ENCODE measurements around the gene RAPGEF3.

Gene RAPGEF3, protein sequence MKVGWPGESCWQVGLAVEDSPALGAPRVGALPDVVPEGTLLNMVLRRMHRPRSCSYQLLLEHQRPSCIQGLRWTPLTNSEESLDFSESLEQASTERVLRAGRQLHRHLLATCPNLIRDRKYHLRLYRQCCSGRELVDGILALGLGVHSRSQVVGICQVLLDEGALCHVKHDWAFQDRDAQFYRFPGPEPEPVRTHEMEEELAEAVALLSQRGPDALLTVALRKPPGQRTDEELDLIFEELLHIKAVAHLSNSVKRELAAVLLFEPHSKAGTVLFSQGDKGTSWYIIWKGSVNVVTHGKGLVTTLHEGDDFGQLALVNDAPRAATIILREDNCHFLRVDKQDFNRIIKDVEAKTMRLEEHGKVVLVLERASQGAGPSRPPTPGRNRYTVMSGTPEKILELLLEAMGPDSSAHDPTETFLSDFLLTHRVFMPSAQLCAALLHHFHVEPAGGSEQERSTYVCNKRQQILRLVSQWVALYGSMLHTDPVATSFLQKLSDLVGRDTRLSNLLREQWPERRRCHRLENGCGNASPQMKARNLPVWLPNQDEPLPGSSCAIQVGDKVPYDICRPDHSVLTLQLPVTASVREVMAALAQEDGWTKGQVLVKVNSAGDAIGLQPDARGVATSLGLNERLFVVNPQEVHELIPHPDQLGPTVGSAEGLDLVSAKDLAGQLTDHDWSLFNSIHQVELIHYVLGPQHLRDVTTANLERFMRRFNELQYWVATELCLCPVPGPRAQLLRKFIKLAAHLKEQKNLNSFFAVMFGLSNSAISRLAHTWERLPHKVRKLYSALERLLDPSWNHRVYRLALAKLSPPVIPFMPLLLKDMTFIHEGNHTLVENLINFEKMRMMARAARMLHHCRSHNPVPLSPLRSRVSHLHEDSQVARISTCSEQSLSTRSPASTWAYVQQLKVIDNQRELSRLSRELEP

DNA sequence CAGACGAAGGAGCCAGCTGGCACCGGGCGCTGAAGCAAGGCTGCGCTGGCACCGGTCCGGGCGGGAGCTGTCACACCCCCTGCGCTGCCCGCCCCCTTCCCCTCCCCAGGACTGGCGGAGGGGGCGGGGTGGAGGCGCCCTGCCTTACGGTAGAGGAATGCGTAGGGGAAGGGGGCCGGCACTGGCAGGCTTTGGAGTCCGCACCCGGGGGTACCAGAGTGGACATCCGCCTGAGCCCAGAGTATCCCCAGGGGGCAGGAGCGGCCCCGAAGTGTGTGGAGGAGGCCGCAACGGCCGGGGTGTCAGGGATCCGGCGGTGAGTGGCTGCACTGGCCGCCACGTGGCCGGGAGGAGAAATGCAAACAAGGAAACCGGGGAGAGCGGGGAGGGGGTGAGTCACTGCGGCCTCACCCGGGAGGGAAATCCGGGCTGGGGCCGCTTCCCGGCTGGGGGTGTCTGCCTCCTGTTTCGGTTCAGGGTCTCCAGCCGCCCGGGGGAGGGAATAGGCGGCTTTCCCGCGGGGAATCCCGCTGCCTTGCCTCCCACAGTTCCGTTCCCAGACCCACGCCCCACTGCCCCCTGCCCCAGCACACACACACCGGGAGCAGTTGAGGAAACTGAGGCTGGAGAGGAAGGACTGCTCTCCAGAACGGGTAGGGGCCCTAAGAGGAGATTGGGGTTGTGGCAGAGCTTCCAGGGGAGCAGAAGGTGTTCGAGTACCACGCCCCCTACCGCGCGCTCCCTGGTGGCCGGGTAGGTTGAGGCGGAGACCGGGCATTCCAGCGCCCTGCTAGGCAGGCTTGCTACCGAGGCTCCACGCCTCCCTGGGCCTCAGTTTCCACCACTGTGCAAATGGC is at the start of gene RAPGEF3:
TSS of gene RAPGEF3 (minus strand) at position 47 of the 857 bp plus-strand sequence. CDS start 324 bp downstream, outside the sequence.
- peak within 1 kb of the TSS; percentile 61 for H3K4me3 ChIP-seq (ENCODE audit: low read depth, low read length)
- DNase-seq (ENCODE audit: low read depth) = no peak

DNA sequence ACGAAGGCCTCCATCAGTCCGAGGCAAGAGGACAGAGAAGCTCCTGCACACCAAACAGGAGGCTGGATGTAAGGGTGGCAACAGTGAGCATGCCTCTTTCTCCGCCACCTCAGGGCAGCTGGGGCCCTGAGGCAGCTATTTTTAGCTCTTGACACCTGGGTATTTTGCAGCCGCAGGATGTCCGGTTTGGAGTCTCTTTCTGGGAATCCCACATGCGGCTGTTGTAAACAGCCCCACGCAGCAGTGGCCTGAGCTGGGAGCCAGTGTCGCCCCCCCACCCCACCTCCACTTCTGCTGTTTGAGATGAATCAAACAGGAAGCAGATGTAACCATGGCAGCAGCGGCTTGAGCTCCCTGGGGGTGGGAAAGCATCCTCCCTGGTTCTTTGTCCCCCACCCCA is 49.4 kb upstream of the RAPGEF3 start:
- DNase-seq (ENCODE audit: low read depth) = no peak

DNA sequence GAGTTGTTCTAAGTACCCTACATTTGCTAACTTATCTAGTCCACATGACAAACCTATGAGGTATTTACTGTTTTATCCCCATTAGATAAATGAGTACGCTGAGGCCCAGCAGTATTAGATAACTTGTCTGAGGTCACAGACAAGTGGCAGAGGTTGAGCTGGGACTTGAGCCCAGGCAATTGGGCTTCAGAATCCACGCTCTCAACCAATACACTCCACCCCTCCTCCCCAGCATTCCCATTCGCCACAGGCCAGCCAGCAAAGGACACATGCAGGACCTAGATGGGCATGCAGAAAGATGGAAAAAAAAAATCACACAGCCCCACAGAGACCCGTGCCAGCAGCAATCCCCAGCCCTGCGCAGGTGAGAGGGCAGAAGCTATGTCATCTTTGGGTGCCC is 48.7 kb upstream of the RAPGEF3 start:
- DNase-seq (ENCODE audit: low read depth) = no peak
- H3K4me3 ChIP-seq (ENCODE audit: low read depth, low read length) = no peak overlapping the region

More for the DNA sequence above, 49.4 kb upstream of the RAPGEF3 start:
- no peak overlapping the region for H3K4me3 ChIP-seq (ENCODE audit: low read depth, low read length)

GRCh38 chr12:47805417-47805816 is 46.7 kb upstream of the RAPGEF3 start:
- no peak for DNase-seq (ENCODE audit: low read depth)
- H3K4me3 ChIP-seq (ENCODE audit: low read depth, low read length) = no peak overlapping the region

DNA sequence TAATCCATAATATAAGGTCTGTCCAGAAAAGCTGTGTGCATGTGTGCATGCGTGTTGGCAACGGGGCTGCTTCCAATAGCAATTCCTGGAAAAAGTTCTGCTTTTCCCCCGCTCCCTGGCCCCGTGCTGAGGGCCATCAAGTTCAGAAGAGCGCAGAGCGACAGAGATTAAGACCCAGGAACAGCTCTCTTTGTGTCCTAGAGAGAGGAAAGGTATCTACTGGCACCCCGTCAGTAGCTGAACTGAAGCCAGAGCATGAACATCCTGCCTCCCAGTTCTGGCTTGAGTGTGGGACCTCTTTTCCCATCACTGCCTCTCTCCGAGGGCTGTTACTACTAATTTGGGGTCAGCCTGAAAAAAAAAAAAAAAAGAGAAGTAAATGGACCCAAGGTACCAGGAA is 45.5 kb upstream of the RAPGEF3 start:
- no peak for DNase-seq (ENCODE audit: low read depth)
- H3K4me3 ChIP-seq (ENCODE audit: low read depth, low read length) = no peak overlapping the region

GRCh38 chr12:47803191-47803875 is 44.7 kb upstream of the RAPGEF3 start:
- no peak for DNase-seq (ENCODE audit: low read depth)
- H3K4me3 ChIP-seq (ENCODE audit: low read depth, low read length) = no peak overlapping the region

DNA sequence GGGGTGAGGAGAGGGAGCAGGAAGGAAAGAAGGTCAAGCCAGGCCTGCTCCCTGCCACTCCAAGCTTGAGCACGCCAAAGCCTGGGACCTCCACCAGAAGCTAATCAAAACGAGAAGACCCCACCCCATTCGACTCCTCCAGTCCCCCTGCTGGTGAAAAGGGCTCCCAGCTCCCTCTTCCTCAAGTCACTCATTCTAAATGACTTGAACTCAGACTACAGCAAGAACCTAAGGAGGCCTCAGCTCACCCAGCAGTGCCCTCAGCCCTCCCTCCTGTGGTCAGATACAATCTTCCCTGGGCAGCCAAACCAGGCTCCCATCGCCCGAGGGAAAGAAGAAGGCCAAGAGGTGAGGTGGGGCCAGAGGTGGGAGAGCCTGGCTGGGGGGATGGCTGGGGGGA is 43.6 kb upstream of the RAPGEF3 start:
- H3K4me3 ChIP-seq (ENCODE audit: low read depth, low read length) = no peak overlapping the region

GRCh38 chr12:47801904-47802246 is 43.2 kb upstream of the RAPGEF3 start:
- DNase-seq (ENCODE audit: low read depth) = no peak
- H3K4me3 ChIP-seq (ENCODE audit: low read depth, low read length) = no peak overlapping the region

More for the DNA sequence above, 43.6 kb upstream of the RAPGEF3 start:
- no peak for DNase-seq (ENCODE audit: low read depth)

DNA sequence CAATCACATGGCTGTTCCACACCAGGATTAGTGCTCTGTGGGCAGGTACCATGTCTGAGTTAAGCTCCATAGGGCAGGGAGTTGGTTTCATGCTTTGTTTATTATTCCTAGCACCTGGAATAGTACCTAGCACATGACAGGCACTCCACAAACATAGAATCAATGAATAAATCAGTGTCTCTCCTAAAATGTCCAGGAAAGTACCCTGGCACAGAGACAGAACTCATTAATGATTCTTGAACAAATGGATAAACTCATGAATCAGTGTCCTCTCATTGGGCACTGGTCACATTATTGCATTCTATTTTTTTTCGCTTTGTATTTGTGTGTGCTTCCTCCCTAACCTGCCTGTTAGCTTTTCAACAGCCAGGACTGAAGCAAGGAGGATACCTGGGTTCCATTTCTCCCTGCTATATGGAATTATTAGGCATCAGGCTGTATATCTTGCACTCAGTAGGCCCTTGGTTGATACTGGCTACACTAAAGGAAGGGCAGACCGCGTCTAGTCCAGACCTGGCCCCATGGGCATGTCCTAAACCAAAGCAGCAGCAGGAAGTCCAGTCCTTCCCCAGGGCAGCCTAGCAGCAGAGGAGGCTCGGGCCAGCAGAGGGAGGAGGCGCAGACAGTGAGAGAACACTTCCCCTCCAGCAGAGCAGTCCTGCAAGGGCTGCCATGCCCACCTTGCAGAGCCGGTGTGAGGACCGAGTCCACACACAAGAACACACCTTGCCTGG is 42.7 kb upstream of the RAPGEF3 start:
- DNase-seq (ENCODE audit: low read depth) = no peak
- H3K4me3 ChIP-seq (ENCODE audit: low read depth, low read length) = no peak overlapping the region

DNA sequence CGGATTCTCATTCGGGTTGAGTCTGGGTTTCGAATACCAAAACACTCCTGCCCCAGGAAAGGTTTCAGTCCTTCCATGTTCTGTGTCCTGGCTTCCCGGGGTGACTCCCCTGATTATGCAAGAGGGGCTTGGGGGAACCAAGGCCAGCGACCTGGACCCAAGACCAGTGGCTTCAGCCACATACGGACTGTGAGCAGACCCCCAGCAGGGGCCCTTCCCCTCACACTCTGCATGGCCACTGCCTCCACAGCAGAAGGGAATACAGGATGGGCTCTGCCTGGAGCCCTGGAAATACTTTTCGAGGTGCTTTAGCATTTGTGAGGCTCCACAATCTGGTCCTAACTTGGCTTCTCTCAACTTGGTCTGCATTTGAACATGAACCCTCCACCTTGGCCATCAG is 41.9 kb upstream of the RAPGEF3 start:
- no peak for DNase-seq (ENCODE audit: low read depth)
- no peak overlapping the region for H3K4me3 ChIP-seq (ENCODE audit: low read depth, low read length)

DNA sequence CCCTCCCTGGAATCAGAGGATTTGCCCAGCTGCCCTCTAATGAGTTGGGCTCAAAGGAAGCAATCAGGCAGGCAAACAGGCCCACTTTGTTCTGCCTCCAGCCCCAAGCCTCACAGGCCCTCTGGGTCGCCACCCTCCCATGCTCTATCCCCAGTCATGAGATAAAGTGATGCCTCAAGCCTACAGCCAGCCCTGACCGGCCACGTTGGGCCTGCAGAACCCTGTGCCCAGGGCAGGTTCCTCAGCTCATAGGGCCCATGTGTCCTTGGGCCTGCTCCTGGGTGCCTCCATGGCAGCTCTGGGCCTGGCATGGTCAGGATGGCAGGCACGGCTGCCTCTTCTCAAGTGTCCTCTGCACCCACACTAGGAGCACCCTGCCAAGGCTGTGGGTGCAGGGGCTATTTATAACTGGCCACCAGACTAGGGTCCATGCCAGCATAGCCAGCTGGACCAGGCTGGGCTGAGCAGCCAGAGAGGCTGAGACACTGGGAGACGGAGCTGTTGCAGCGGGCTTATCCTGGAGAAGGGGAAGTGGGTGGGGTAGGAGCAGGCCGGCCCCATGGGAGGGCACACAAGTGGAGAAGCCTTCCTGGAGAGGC is 40.8 kb upstream of the RAPGEF3 start:
- no peak overlapping the region for H3K4me3 ChIP-seq (ENCODE audit: low read depth, low read length)
- no peak for DNase-seq (ENCODE audit: low read depth)

GRCh38 chr12:47798382-47798948 is 39.8 kb upstream of the RAPGEF3 start:
- DNase-seq (ENCODE audit: low read depth) = no peak
- H3K4me3 ChIP-seq (ENCODE audit: low read depth, low read length) = no peak overlapping the region

DNA sequence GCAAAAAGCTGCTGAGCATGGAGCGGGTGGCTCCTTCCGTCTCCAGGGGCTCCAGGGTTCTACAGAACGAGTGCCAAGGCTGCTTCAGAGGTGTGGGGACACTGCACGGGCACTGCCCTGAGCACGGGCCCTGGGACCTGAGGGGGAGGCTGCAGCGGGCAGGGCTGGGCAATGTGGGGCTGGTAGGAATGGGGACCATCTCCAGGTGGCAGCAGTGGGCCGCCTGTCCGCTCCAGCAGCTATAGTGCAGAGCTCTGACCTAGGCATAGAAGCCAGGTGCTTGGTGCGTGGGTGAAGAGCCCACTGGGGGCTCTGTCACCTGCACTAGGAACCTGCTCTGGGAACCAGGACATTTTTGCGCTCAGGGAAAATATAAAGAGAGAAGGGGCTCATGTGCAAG is 38.8 kb upstream of the RAPGEF3 start:
- H3K4me3 ChIP-seq (ENCODE audit: low read depth, low read length) = no peak overlapping the region
- no peak for DNase-seq (ENCODE audit: low read depth)

- DNase-seq (ENCODE audit: low read depth) = no peak
- H3K4me3 ChIP-seq (ENCODE audit: low read depth, low read length) = no peak overlapping the region
These were observed 37.2 kb upstream of the RAPGEF3 start for GRCh38 chr12:47795814-47796411.

DNA sequence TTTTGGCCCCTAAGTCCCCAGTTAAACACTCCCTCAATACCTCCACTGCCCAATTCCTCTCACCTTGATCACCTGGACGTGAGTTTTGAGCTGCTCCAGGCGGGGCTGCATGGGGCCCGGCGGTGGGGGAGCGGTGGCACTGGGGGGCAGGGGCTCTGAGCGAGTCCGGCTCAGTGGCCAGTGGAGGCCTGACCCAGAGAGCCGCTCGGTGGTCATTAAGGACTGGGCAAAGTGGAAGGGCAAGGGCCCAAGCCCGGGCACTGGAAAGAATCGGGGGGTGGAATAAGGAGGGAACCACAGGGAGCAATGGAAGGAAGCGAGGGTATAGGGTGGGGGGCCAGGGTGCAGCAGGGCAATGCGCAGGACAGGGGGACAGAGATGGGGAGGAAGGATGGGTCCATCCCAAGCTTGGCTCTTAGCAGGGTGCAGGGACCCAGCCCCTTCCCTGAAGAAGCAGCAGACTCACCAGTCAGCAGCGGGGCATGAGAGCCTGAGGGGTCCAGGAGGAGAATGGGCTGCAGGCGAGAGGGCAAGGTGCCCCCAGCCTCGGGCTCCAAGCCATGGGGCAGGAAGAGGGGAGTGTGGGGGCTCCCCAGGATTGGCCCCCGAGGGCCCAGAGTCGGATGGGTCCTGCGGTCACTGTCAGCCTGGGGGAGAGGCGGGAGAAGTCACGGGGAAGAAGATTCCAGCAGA is 36.6 kb upstream of the RAPGEF3 start:
- no peak overlapping the region for H3K4me3 ChIP-seq (ENCODE audit: low read depth, low read length)
- DNase-seq (ENCODE audit: low read depth) = no peak

DNA sequence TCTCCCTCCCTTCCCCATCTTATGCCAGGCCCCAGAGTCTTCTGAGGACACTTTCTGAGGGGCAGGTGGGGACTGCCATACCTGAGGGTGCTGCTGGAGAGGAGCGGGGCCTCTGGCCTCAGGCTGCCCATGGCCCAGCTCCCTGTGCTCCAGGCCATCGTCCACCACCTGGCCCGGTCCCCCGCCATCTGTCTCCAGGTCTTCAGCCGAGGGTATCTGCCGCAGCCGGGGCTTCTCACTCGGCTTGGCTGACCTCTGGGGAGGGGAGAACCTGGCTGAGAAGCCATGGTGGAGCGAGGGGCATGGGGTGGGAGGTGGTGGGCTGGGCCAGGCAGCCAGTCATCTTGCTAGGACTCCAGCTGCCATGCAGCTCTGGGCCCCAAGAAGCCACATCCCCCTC is 36.0 kb upstream of the RAPGEF3 start:
- no peak for DNase-seq (ENCODE audit: low read depth)
- H3K4me3 ChIP-seq (ENCODE audit: low read depth, low read length) = no peak overlapping the region
